ENCODE data around the gene RALGAPA2. TPM values are rescaled to one million over a fixed set of nuclear protein-coding genes. Genes with fewer than 3 reads are reported as not detected.

The RALGAPA2 gene
- total and polyA plus RNA-seq, 7 donors, result 8.4 to 23.2 (median 18.5) TPM

- Histone ChIP-seq H3K9me3 (no peaks in the 10 kb centered on the region), H3K4me1 (no peaks in the 10 kb centered on the region), H3K4me3 (no peak overlapping the region), H3K27ac (no peak overlapping the region), H3K36me3 (peaks cover 0 to 10% (median 1%) of the 10 kb centered on the region in 4 donors), H3K27me3 (no peaks in the 10 kb centered on the region)
- intact Hi-C loops (cut with DNase I), result no loop called here
- no peak for DNase-seq
- 79 to 94% methylated on average over 8 of the region's 8 CpGs for WGBS, 2 donors
- TF ChIP-seq POLR2AphosphoS5 (IDR thresholded peaks at IDR 0.05) (no peak), EP300 (IDR thresholded peaks at IDR 0.05) (no peak), POLR2A (IDR thresholded peaks at IDR 0.05) (no peak), CTCF (IDR thresholded peaks at IDR 0.05) (no peak)
Observed at GRCh38 chr20:20417876-20418676, 294.4 kb downstream of the RALGAPA2 start.

DNA sequence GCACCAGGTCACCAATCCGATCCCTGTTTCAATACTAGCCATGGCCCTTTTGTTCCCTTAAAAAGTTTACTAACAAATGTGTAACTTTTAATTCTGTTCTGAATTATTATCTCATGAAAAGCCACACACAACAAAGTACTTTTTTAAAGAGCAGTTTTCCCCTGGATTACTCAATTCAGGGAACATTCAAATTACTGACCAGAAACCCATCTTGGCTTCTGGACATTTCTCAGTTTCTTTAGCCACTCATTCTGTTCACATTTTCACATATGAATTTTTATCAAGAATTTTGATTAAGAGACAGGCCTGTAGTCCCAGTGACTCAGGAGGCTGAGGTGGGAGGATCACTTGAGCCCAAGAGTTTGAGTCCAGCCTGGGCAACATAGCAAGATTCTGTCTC lies 297.1 kb downstream of the RALGAPA2 start:
- 89 to 97% methylated on average over 1 of the region's 1 CpG for WGBS, 2 donors
- peaks cover 0 to 3% (median 1%) of the 10 kb centered on the region in 4 donors for H3K36me3 ChIP-seq
- no peaks in the 10 kb centered on the region for H3K9me3 ChIP-seq
- no peak overlapping the region for H3K27ac ChIP-seq
- H3K4me3 ChIP-seq, result no peak overlapping the region
- no peak for TF ChIP-seq EP300 (IDR thresholded peaks at IDR 0.05)
- no peak for TF ChIP-seq POLR2AphosphoS5 (IDR thresholded peaks at IDR 0.05)
- no peak for TF ChIP-seq CTCF (IDR thresholded peaks at IDR 0.05)
- TF ChIP-seq POLR2A (IDR thresholded peaks at IDR 0.05), result no peak
- DNase-seq, result no peak
- H3K27me3 ChIP-seq, result no peaks in the 10 kb centered on the region
- intact Hi-C loops (cut with DNase I), result no loop called here
- H3K4me1 ChIP-seq, result no peaks in the 10 kb centered on the region

GRCh38 chr20:20414640-20415220 lies 297.7 kb downstream of the RALGAPA2 start:
- H3K27me3 ChIP-seq, result no peaks in the 10 kb centered on the region
- peaks cover 0 to 3% (median 1%) of the 10 kb centered on the region in 4 donors for H3K36me3 ChIP-seq
- intact Hi-C loops (cut with DNase I), result no loop called here
- no peak overlapping the region for H3K27ac ChIP-seq
- no peaks in the 10 kb centered on the region for H3K4me1 ChIP-seq
- no peak overlapping the region for H3K4me3 ChIP-seq
- H3K9me3 ChIP-seq, result no peaks in the 10 kb centered on the region
- TF ChIP-seq POLR2A (IDR thresholded peaks at IDR 0.05) (no peak), CTCF (IDR thresholded peaks at IDR 0.05) (no peak), POLR2AphosphoS5 (IDR thresholded peaks at IDR 0.05) (no peak), EP300 (IDR thresholded peaks at IDR 0.05) (no peak)
- 68 to 81% methylated on average over 5 of the region's 5 CpGs for WGBS, 2 donors
- no peak for DNase-seq

DNA sequence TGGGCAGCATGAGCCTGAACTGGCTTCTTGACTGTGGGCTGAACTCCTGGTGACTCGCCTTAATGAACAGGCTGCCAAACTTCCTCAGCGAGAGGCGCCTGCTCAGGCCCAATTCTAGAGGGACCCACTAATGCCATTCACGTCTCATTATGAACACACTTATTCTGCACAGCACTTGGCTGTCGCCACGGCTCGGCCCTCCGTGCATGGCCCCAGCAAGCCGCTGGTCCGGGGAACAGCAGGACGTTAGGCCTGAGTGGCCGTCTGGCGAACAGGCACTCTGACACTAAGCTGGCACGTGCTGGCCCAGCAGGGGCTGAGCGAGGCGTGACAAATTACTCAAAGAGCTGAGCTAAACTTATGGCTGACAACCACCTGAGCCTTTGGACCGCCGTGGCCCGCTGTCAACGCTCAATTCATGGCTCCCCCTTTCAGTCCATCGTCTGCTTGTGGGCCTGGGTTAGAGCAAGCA lies 298.6 kb downstream of the RALGAPA2 start:
- H3K4me1 ChIP-seq, result no peaks in the 10 kb centered on the region
- intact Hi-C loops (cut with DNase I), result no loop called here
- WGBS, 2 donors, result 93 to 96% methylated on average over 21 of the region's 21 CpGs
- H3K36me3 ChIP-seq, result peaks cover 0 to 3% (median 1%) of the 10 kb centered on the region in 4 donors
- DNase-seq, result no peak
- H3K27me3 ChIP-seq, result no peaks in the 10 kb centered on the region
- H3K27ac ChIP-seq, result no peak overlapping the region
- H3K4me3 ChIP-seq, result no peak overlapping the region
- TF ChIP-seq POLR2A (IDR thresholded peaks at IDR 0.05), result no peak
- TF ChIP-seq CTCF (IDR thresholded peaks at IDR 0.05), result no peak
- TF ChIP-seq EP300 (IDR thresholded peaks at IDR 0.05), result no peak
- no peak for TF ChIP-seq POLR2AphosphoS5 (IDR thresholded peaks at IDR 0.05)
- H3K9me3 ChIP-seq, result no peaks in the 10 kb centered on the region
